Stimulated activated CD8-positive, alpha-beta memory T cell treated with anti-CD3 and anti-CD28 coated beads, Interleukin-7, amount 100 ng/mL, for 24 hours (primary cell): Measurements from ENCODE around the gene SPHK2.
A peak's percentile ranks its signal among the peaks of the same experiment; 100 is the strongest.
"Not testable (repeated sequence)": the region's sequence is repeated elsewhere in the genome, so short reads cannot be mapped to it uniquely, and the experiment has no call there.

Experiments
- DNase-seq: peaks from one replicate; pipeline ENCODE4 v3.0.0-alpha.2; 2020; ENCODE audit warnings: low read depth

SPHK2 gene

DNA sequence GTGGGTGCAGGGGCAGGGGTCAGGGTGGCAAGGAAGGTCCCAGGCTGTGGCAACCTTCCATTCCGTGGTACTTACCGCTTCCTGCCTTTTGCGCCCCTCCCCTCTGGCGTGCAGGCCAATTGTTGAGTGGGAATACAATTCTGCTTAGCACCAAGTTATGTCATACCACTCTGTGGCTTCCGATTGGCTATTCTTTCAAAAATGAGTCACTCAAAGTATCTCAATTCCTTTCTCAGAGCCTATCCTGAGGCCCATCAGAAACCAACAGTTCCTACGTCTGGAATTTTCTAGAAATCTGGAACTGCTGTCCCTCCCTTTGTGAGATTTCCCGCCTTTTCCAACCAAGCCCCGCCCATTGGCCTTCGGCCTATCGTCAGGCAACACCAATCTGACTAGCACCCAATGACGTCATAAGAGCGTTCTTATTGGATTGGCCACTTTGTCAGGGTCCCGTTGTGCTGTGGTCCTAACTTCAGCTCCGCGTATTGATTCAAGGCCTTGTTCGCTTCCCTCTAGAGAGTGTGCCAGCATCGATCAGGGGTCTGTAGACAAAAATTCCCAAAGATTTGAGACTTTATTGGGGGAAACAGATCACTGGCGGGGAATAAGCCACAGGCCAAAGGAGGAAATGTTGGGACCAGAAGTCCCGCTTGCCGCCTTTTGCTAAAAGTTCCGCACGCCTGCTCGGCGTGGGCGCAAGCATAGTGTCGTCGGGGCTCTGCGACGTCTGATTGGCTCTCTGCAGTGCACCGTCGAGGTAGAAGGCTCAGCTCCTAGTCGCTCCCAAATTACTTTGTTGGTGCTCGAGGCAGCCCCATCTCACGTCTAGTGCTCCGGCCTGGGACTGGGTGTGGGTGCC, 41.8 kb downstream of the SPHK2 start:
- DNase-seq = peak; percentile 59

DNA sequence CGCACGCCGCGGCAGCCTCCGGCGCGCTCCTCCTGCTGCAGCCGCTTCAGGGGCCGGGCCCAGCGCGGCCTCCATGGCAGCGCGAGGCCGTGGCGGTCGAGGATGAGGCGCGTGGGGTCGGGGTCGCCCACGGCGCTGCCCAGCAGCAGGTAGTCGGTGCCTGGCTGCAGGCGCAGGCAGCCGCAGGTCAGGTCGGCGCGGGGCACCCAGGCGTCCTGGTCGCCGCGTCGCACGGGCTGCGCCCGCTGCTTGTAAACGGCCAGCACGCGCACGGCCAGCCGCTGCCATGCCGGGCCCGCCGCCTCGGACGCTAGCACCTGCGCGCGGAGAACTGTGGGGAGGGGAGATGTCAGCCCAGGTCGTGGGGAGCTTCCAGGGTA, 42.4 kb downstream of the SPHK2 start:
- DNase-seq = no peak

DNA sequence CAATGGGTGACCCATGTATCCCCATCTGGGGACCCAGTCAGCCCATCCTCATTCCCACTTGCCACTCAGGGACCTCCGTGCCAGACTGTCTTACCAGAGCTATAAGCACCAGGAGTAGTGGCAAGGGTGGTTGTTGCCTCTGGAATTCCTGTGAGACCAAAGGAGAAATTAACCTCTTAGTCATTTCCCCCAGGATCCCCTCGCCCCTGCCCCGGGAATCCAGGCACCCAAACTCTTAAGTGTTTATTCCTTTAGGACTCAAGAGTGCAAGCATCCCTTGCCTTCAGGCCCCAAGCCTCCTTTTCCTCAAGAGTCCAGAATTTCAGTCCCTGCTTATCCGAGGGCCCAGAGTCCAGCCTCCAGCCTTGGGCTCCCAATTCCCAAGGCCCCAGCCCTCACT, 44.4 kb downstream of the SPHK2 start:
- no peak for DNase-seq

DNA sequence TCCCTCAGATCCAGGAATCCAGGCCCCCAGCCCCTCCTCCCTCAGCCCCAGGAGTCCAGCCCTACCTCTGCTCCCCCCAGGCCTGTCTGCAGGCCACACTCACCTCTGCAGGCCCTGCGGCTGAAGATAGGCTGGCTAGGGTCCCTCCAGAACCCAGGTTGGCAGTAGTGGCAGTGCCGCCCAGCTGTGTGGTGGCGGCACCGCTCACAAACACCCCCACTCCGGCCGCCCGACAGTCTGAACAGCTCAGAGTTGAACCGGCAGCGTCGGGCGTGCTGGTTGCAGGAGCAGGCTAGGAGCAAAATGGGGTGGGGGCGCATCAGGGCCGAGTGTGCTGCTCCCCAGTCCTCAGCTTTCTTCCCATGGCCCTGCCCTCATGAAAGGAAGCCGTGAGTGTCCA, 45.2 kb downstream of the SPHK2 start:
- DNase-seq = no peak

DNA sequence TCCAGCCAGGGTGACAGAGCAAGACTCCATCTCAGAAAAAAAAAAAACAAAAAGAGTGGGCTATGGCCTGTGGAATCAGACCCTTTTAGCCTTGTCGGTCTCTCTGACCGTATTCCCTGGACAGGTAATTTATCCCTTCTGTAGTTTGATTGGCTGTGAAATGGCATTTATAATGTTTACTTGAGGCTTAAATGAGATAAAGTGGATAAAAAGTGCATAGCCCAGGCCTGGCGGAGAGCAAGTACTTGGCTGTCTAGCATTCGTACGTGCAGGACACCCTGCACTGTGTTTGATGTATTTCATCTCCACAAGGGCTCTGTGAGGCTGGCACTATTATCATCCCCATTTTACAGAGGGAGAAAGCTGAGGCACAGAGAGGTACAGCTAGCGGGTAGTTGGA, 46.5 kb downstream of the SPHK2 start:
- no peak for DNase-seq

DNA sequence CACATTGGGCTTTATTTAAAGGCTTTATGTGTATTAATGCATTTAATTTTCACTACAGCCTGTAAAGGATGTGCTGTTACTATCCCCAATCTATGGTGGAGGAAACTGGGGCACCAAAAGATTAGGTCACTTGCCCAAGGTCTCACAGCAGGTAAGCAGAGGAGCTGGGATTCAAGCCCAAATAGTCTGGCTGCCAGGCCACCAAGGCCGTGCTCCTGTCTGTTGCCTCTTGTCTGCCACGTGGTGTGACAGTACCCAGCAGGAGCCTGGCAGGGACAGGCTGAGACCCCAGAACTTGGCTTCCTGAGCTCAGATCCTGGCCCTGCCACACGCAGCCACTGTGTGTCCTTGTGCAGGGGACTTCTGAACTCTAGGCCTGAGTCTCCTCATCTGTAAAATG, 49.0 kb downstream of the SPHK2 start:
- DNase-seq = no peak

- DNase-seq = no peak
These were observed 49.5 kb downstream of the SPHK2 start for GRCh38 chr19:48668761-48669160.

GRCh38 chr19:48669903-48670668, 50.8 kb downstream of the SPHK2 start:
- DNase-seq = no peak

DNA sequence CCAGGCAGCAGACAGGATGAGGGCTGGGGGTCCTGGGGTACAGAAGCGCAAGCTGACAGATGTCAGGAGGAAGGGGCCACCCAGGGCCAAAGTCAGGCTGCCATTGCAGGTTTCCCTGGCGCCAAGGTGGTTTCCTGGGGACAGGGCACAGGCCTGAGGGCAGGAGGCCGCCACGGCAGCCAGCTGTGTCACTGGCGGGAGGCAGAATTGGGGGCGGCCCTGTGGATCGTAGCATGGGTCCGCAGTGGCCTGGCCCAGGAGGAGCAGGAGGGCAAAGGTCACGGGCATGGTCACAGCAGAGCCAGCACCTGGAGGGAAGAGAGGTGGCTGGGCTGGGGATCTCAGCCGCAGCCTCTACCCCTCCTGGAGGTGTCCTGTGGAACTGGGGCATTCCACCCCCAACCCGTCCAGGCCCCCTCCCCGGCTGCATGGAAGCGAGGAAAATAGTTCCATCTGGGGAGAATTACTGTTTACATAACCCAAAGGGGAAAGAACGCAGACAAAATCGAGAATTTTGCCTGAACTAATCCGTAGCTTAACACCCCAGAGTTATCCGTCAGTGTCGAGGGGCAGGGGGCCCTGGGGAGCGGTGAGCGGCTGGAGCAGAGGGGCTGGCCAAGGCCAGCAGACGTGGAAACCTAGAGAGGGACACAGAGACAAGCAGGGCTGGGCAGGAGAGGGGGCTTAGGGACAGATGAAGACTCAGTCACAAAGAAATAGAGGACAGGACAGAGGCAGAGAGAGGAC, 51.6 kb downstream of the SPHK2 start:
- no peak for DNase-seq

DNA sequence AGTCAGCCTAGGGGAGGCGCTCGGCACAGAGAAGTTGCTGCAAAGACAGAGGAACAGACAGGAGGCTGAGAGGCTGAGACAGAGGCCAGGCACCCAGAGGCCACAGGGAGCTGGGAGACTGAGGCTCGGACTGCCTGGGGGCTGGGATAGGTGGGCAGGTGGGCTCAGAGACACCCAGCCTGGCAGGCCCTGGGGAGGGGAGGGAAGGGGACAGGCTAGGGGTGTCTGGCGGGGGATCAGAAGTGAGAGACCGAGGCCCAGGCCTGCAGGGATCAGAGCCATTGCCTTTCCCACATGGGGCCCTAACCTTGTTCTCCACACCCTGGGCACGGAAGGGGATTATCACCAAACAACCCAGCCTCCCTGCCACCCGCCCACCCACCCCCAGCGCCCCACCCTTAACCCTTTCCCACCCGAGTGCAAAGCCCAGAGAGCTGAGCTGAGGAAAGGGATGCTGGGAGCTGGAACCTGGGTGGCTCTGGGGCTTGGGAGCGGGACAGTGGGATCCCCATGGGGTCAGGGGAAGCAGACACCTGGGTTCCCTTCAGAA, 52.2 kb downstream of the SPHK2 start:
- DNase-seq = no peak

GRCh38 chr19:48672994-48673393, 53.7 kb downstream of the SPHK2 start, which contains the start of gene NTN5:
NTN5 (minus strand) TSS chr19:48673017; CDS start chr19:48670986, 2,031 bp downstream.
- DNase-seq = no peak

DNA sequence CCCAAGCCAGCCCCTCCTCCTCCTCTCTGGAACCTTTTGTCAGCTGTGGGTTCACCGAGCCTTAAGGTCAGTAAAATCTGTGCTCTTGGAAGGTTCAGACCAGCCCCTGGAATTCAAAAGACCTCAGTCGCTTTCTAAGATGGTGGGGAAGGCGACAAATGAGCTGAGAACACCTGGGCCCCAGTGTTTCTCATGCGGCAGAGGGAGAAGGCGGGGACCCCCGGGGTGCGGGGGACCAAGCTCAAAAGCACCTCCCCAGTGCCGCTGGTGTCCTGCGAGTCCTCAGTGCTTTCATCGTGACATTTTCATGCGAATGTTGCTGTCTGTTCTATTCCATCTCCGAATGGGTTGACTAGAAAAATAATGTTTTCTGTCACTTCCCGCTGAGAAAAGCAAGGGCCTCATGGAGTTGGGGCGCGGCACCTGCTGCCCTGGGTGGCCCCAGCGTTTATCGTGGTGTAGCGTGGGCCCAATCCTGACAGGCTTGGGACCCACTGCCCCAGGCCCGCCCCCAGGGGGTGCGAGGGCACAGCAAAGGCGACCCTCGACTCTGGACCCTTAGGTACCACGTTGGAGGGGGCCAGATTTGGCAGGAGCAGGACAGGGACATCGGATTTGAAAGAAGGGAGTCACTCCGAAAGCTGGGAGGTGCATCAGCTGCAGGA, 54.3 kb downstream of the SPHK2 start:
- no peak for DNase-seq

GRCh38 chr19:48674216-48674809, 55.0 kb downstream of the SPHK2 start:
- DNase-seq = no peak

GRCh38 chr19:48674921-48675824, 55.9 kb downstream of the SPHK2 start:
- peak; percentile 35 for DNase-seq

DNA sequence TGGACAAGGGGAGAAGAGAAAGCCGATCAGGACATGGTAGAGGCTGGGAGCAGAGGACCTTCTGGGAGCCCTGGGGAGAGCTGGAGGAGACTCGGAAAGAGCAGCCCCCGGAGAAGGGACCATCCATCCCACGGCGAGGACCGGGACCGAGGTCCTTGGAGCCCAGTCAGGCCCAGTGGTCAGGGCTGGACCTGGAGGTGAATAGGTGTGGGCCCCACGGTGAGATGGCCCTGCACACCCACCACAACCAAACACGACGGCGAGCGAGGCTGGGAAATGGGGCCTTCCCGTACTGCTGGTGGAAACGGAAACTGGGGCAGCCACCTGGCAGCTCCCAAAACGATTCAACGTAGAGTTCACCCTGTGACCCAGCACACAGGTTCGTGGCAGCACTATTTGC, 57.2 kb downstream of the SPHK2 start:
- no peak for DNase-seq

- no peak for DNase-seq
These were observed 57.6 kb downstream of the SPHK2 start for GRCh38 chr19:48676887-48677286.

DNA sequence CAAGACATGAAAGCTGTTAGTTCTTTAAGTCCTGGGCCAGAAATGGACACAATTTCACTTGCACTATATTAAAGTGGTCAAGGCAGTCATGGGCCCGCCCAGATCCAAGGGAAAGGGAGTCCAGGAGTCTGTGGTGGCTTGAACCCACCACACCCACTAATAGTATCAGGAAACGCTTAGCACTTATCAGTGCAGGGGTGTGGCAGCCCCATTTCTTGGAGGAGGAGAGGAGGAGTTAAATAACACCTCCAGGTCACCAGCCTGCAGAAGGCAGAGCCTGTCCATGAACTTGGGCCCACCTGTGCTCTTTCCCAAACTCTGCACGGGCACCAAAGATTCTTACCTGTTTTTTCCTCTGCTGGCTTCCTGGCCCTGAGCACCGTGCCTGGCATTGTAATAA, 58.9 kb downstream of the SPHK2 start:
- DNase-seq = no peak

GRCh38 chr19:48680006-48680405, 60.7 kb downstream of the SPHK2 start:
- DNase-seq = not testable (repeated sequence)
